ENCODE data around the gene CYP2R1.
A peak's percentile ranks its signal among the peaks of the same experiment; 100 is the strongest.

Gene CYP2R1

GRCh38 chr11:14908214-14908880 is 16.3 kb upstream of the CYP2R1 start:
- peaks cover 22% of the 10 kb centered on the region for H3F3A ChIP-seq (ENCODE audit: insufficient read depth)
- H3K36me3 ChIP-seq (ENCODE audit: low read length): 0 out of 2 replicates have a peak, but pooled peaks cover 2% of the 10 kb centered on the region
- peak overlapping the region; percentile 4 for H2AFZ ChIP-seq (ENCODE audit: low read depth, low read length, severe bottlenecking)
- H3K4me2 ChIP-seq (ENCODE audit: low read depth, low read length, poor library complexity, severe bottlenecking): no peak overlapping the region
- no peak overlapping the region for H3K27ac ChIP-seq (ENCODE audit: low read depth, low read length)
- no peaks in the 10 kb centered on the region for H3K79me2 ChIP-seq (ENCODE audit: insufficient read depth, low read length)
- no peaks in the 10 kb centered on the region for H3K27me3 ChIP-seq (ENCODE audit: low read length)
- no peak overlapping the region for H3K4me3 ChIP-seq (ENCODE audit: insufficient read depth, low read length, poor library complexity, severe bottlenecking)
- no peaks in the 10 kb centered on the region for H4K20me1 ChIP-seq (ENCODE audit: low read depth, low read length)
- peak; percentile 92 for TF ChIP-seq CTCF (IDR thresholded peaks at IDR 0.05; ENCODE audit: insufficient read depth, low read length, poor library complexity, severe bottlenecking)
- TF ChIP-seq EZH2phosphoT487 (conservative IDR thresholded peaks at IDR 0.05; ENCODE audit: low read length): no peak
- no peak overlapping the region for H3K9ac ChIP-seq (ENCODE audit: low read length)
- H3K9me2 ChIP-seq (replicated peaks; ENCODE audit: insufficient read depth, low read length): no peaks in the 10 kb centered on the region
- H3K9me3 ChIP-seq (ENCODE audit: insufficient read depth, low read length): no peaks in the 10 kb centered on the region

DNA sequence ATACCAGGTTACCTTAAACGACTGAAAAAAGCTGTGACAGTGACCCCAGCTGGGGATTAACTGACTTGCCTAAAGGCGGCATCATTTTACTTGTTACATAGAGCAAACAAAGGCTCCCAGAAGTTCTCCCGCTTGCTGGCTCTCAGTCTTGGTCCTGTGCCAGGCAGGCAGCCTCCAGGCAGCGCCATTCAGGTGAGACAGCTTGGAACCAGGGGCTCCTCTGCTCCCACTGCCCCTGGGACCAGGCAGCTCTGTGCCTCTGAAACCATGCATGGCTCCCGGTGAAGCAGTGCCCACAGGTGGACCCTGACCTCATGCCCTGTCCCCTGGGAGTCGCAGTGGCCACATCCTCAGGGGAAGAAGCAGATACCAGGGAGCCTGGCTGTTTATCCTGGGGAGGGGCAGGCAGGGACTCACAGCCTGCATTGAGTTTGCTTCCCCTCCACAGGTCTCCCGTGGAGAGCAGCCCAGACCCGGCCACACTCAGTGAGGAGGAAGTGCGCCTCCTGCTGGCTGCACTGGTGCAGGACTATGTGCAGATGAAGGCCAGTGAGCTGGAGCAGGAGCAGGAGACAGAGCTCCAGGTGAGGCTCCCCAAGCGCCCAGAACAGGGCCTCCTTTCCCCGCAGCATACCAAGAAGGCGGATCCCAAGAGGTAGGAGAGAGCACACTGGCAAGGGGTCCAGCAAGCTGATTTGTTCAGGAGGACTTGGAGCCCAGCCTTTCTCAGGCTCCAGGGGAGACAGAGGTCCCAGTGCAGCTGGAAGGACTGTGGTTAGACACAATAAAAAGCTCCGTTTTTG is 15.6 kb upstream of the CYP2R1 start:
- peak overlapping the region; percentile 45 for H2AFZ ChIP-seq (ENCODE audit: low read depth, low read length, severe bottlenecking)

GRCh38 chr11:14906993-14907392 is 15.0 kb upstream of the CYP2R1 start:
- Histone ChIP-seq H3F3A (ENCODE audit: insufficient read depth) (peaks cover 22% of the 10 kb centered on the region), H2AFZ (ENCODE audit: low read depth, low read length, severe bottlenecking) (peak overlapping the region; percentile 63), H3K9me2 (replicated peaks; ENCODE audit: insufficient read depth, low read length) (no peaks in the 10 kb centered on the region), H3K4me2 (ENCODE audit: low read depth, low read length, poor library complexity, severe bottlenecking) (peak overlapping the region; percentile 59), H3K27me3 (ENCODE audit: low read length) (no peaks in the 10 kb centered on the region), H4K20me1 (ENCODE audit: low read depth, low read length) (no peaks in the 10 kb centered on the region), H3K27ac (ENCODE audit: low read depth, low read length) (peak overlapping the region; percentile 91), H3K79me2 (ENCODE audit: insufficient read depth, low read length) (no peaks in the 10 kb centered on the region), H3K9me3 (ENCODE audit: insufficient read depth, low read length) (no peaks in the 10 kb centered on the region), H3K9ac (ENCODE audit: low read length) (peak overlapping the region; percentile 64), H3K36me3 (ENCODE audit: low read length) (0 out of 2 replicates have a peak, but pooled peaks cover 2% of the 10 kb centered on the region), H3K4me3 (ENCODE audit: insufficient read depth, low read length, poor library complexity, severe bottlenecking) (no peak overlapping the region)
- TF ChIP-seq EZH2phosphoT487 (conservative IDR thresholded peaks at IDR 0.05; ENCODE audit: low read length) (no peak), CTCF (IDR thresholded peaks at IDR 0.05; ENCODE audit: insufficient read depth, low read length, poor library complexity, severe bottlenecking) (no peak)

More for the DNA sequence above, 15.6 kb upstream of the CYP2R1 start:
- TF ChIP-seq CTCF (IDR thresholded peaks at IDR 0.05; ENCODE audit: insufficient read depth, low read length, poor library complexity, severe bottlenecking): peak; percentile 99
- TF ChIP-seq EZH2phosphoT487 (conservative IDR thresholded peaks at IDR 0.05; ENCODE audit: low read length): no peak
- Histone ChIP-seq H3K4me2 (ENCODE audit: low read depth, low read length, poor library complexity, severe bottlenecking) (peak overlapping the region; percentile 59), H3K9me3 (ENCODE audit: insufficient read depth, low read length) (no peaks in the 10 kb centered on the region), H3K4me3 (ENCODE audit: insufficient read depth, low read length, poor library complexity, severe bottlenecking) (no peak overlapping the region), H3K9me2 (replicated peaks; ENCODE audit: insufficient read depth, low read length) (no peaks in the 10 kb centered on the region), H3K27ac (ENCODE audit: low read depth, low read length) (peak overlapping the region; percentile 91), H3K27me3 (ENCODE audit: low read length) (no peaks in the 10 kb centered on the region), H3K9ac (ENCODE audit: low read length) (peak overlapping the region; percentile 9; the same call in 1 of the 2 replicates), H3K79me2 (ENCODE audit: insufficient read depth, low read length) (no peaks in the 10 kb centered on the region), H3K36me3 (ENCODE audit: low read length) (0 out of 2 replicates have a peak, but pooled peaks cover 2% of the 10 kb centered on the region), H4K20me1 (ENCODE audit: low read depth, low read length) (no peaks in the 10 kb centered on the region), H3F3A (ENCODE audit: insufficient read depth) (peaks cover 22% of the 10 kb centered on the region)

Measured in SU-DHL-6 (cell line).